ENCODE results near the gene BPIFA2. TPM values are rescaled to one million over a fixed set of nuclear protein-coding genes. Genes with fewer than 3 reads are reported as not detected.

The BPIFA2 gene
- polyA plus RNA-seq, 1 donor from 2014 or later: not detected

DNA sequence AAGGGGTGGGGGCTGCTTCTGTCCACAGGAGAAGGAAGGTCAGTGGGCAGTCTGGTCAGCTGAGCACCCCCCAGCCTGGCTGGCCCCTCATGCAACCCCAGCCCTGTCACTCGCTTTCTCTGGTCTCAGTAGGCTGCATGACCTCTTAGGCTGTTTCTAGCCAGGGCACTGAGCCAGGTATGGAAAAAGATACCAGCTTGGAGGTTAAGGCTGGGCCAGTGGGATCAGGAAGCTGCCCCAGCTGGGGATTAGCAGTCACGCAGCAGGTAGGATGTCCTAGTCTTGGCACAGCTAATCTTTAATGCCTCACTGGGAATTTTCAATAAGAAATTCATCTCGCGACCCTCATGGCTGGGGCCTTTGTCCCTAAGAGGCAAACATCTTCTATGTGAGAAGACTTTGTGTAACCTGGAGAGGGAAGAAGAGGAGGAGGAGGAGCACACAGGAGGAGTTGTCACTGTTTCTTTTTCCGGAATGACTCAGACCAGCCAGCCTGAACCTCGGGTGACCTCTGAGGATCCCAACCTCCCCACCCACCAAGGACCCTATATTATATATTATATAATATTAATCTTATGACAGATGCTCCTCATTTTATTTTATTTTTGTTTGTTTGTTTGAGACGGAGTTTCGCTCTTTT lies 2.4 kb upstream of the BPIFA2 start:
- Histone ChIP-seq H3K79me2 (replicated peaks; ENCODE audit: insufficient read depth, low read length) (no peaks in the 10 kb centered on the region), H3K4me2 (ENCODE audit: low read length) (no peak overlapping the region), H4K20me1 (ENCODE audit: insufficient read depth) (no peaks in the 10 kb centered on the region), H3K27ac (ENCODE audit: low read length) (no peak overlapping the region), H2AFZ (ENCODE audit: low read depth, low read length) (no peak overlapping the region), H3K9me2 (ENCODE audit: insufficient read depth, low read length) (no peaks in the 10 kb centered on the region), H3K4me3 (ENCODE audit: low read length) (no peak overlapping the region), H3K9ac (ENCODE audit: low read length) (no peak overlapping the region), H3F3A (ENCODE audit: insufficient read depth, low read length, poor library complexity, severe bottlenecking) (no peaks in the 10 kb centered on the region), H3K27me3 (ENCODE audit: insufficient read depth, low read depth, low read length) (no peaks in the 10 kb centered on the region), H3K9me3 (ENCODE audit: low read length) (no peaks in the 10 kb centered on the region), H3K36me3 (ENCODE audit: insufficient read depth, low read length) (no peaks in the 10 kb centered on the region)
- TF ChIP-seq RAD21 (conservative IDR thresholded peaks at IDR 0.05) (no peak), POLR2AphosphoS5 (IDR thresholded peaks at IDR 0.05) (no peak), SMC3 (conservative IDR thresholded peaks at IDR 0.05; ENCODE audit: poor library complexity) (no peak), EP300 (conservative IDR thresholded peaks at IDR 0.05; ENCODE audit: poor library complexity, severe bottlenecking) (no peak)
- TF ChIP-seq, protein P1, sequence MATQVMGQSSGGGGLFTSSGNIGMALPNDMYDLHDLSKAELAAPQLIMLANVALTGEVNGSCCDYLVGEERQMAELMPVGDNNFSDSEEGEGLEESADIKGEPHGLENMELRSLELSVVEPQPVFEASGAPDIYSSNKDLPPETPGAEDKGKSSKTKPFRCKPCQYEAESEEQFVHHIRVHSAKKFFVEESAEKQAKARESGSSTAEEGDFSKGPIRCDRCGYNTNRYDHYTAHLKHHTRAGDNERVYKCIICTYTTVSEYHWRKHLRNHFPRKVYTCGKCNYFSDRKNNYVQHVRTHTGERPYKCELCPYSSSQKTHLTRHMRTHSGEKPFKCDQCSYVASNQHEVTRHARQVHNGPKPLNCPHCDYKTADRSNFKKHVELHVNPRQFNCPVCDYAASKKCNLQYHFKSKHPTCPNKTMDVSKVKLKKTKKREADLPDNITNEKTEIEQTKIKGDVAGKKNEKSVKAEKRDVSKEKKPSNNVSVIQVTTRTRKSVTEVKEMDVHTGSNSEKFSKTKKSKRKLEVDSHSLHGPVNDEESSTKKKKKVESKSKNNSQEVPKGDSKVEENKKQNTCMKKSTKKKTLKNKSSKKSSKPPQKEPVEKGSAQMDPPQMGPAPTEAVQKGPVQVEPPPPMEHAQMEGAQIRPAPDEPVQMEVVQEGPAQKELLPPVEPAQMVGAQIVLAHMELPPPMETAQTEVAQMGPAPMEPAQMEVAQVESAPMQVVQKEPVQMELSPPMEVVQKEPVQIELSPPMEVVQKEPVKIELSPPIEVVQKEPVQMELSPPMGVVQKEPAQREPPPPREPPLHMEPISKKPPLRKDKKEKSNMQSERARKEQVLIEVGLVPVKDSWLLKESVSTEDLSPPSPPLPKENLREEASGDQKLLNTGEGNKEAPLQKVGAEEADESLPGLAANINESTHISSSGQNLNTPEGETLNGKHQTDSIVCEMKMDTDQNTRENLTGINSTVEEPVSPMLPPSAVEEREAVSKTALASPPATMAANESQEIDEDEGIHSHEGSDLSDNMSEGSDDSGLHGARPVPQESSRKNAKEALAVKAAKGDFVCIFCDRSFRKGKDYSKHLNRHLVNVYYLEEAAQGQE (IDR thresholded peaks at IDR 0.05; ENCODE audit: borderline replicate concordance): no peak

DNA sequence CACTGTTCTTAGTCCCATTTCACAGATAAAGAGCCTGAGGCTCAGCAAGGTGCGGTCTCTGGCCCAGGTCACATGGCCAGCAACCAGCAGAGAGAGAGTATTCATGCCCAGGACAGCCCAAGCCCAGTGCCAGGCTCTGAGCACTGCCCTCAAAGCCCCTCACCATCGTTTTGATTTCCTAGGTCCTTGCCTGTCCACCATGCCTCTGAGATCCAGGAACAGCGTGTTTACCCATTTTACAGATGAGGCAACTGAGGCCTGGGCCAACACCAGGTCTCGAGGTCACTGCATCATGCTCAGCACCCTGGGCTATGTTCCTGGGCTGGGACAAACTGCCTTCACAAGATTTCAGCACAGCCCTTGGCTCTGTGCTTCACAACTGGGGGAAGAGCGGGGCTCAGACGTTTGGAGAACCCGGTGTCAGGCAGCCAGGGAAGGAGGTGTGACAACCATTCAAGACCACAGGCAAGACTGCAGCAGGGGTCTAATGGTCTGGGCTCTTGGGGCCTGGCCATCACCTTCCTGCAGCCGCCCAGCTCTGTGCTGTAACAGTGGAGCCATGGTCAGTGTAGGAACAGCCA lies 1.3 kb upstream of the BPIFA2 start:
- no peak overlapping the region for H3K4me3 ChIP-seq (ENCODE audit: low read length)

More for the DNA sequence above, 1.3 kb upstream of the BPIFA2 start:
- Histone ChIP-seq H3K36me3 (ENCODE audit: insufficient read depth, low read length) (no peaks in the 10 kb centered on the region), H3K79me2 (replicated peaks; ENCODE audit: insufficient read depth, low read length) (no peaks in the 10 kb centered on the region), H3K27ac (ENCODE audit: low read length) (no peak overlapping the region), H3K27me3 (ENCODE audit: insufficient read depth, low read depth, low read length) (no peaks in the 10 kb centered on the region), H4K20me1 (ENCODE audit: insufficient read depth) (no peaks in the 10 kb centered on the region), H3K9me3 (ENCODE audit: low read length) (no peaks in the 10 kb centered on the region), H3F3A (ENCODE audit: insufficient read depth, low read length, poor library complexity, severe bottlenecking) (no peaks in the 10 kb centered on the region), H3K4me2 (ENCODE audit: low read length) (no peak overlapping the region), H3K9me2 (ENCODE audit: insufficient read depth, low read length) (no peaks in the 10 kb centered on the region), H2AFZ (ENCODE audit: low read depth, low read length) (no peak overlapping the region), H3K9ac (ENCODE audit: low read length) (no peak overlapping the region)
- TF ChIP-seq TAF1 (IDR thresholded peaks at IDR 0.05; ENCODE audit: low read depth) (no peak), EP300 (conservative IDR thresholded peaks at IDR 0.05; ENCODE audit: poor library complexity, severe bottlenecking) (no peak), MXI1 (conservative IDR thresholded peaks at IDR 0.05; ENCODE audit: poor library complexity, severe bottlenecking) (no peak), POLR2AphosphoS5 (IDR thresholded peaks at IDR 0.05) (no peak), SMC3 (conservative IDR thresholded peaks at IDR 0.05; ENCODE audit: poor library complexity) (no peak), RAD21 (conservative IDR thresholded peaks at IDR 0.05) (no peak), EZH2 (IDR thresholded peaks at IDR 0.05; ENCODE audit: borderline replicate concordance, insufficient read depth, low read length, poor library complexity, severe bottlenecking) (no peak)
- TF ChIP-seq, protein P1 (IDR thresholded peaks at IDR 0.05; ENCODE audit: borderline replicate concordance): no peak
- TF ChIP-seq, protein P2, sequence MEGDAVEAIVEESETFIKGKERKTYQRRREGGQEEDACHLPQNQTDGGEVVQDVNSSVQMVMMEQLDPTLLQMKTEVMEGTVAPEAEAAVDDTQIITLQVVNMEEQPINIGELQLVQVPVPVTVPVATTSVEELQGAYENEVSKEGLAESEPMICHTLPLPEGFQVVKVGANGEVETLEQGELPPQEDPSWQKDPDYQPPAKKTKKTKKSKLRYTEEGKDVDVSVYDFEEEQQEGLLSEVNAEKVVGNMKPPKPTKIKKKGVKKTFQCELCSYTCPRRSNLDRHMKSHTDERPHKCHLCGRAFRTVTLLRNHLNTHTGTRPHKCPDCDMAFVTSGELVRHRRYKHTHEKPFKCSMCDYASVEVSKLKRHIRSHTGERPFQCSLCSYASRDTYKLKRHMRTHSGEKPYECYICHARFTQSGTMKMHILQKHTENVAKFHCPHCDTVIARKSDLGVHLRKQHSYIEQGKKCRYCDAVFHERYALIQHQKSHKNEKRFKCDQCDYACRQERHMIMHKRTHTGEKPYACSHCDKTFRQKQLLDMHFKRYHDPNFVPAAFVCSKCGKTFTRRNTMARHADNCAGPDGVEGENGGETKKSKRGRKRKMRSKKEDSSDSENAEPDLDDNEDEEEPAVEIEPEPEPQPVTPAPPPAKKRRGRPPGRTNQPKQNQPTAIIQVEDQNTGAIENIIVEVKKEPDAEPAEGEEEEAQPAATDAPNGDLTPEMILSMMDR (IDR thresholded peaks at IDR 0.05; ENCODE audit: poor library complexity, severe bottlenecking): no peak
